GM23248 (cell line): ENCODE data around the gene GAPT.

ENCODE experiments used
- EZH2 ChIP-seq: fragments of 200-600 bp; sonication (generic); IDR thresholded peaks from 2 replicates; pipeline ENCODE4 v1.6.1; 2018; ENCODE audit warnings: antibody characterized with exemption, mild to moderate bottlenecking; ENCODE audit not compliant: insufficient read depth, poor library complexity, severe bottlenecking
- EZH2phosphoT487 ChIP-seq: fragments of 200-600 bp; sonication (generic); IDR thresholded peaks from 2 replicates; pipeline ENCODE4 v1.6.1; 2018; ENCODE audit warnings: antibody characterized with exemption, moderate library complexity, mild to moderate bottlenecking, low read depth; ENCODE audit not compliant: insufficient read depth

DNA sequence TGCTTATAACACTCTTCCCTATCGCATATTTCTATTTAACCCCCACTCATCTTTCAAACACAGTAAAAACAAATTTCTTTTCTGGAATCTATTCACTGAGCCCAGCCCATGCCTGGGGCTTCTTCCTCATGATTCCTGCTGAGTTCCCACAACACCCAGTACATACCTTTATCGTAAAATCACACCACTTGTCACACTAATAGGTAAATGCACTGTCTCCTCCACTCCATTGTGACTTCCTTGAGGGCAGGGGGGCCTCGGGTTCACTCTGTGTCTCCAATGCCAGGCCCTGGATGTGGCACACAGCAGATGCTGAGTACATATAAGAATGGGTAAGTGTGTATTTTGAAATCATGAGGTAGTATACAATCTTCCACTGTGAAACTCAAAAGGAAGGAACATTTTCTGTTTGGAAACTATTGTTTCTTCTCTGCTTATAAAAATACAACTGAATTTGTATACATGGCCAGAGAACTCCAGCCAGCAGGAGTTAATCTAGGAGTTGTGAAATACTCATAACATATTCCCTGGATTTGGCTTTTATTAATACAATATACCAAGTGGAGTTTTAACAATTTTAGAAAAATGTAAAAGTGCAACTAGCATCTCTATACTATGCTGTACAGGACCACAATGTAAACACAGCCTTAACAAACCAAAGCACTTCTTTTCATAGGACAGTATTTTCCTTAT lies 38.5 kb upstream of the GAPT start:
- TF ChIP-seq EZH2phosphoT487 (no peak), EZH2 (no peak)
